Activated effector memory CD4-positive, alpha-beta T cell treated with anti-CD3 and anti-CD28 coated beads, Interleukin-2, amount 50 U/mL, for 16 hours (primary cell): ENCODE results near the gene FEM1C.

Experiments used
- DNase-seq: peaks from one replicate; pipeline ENCODE4 v3.0.0-alpha.2; 2020

FEM1C gene, protein sequence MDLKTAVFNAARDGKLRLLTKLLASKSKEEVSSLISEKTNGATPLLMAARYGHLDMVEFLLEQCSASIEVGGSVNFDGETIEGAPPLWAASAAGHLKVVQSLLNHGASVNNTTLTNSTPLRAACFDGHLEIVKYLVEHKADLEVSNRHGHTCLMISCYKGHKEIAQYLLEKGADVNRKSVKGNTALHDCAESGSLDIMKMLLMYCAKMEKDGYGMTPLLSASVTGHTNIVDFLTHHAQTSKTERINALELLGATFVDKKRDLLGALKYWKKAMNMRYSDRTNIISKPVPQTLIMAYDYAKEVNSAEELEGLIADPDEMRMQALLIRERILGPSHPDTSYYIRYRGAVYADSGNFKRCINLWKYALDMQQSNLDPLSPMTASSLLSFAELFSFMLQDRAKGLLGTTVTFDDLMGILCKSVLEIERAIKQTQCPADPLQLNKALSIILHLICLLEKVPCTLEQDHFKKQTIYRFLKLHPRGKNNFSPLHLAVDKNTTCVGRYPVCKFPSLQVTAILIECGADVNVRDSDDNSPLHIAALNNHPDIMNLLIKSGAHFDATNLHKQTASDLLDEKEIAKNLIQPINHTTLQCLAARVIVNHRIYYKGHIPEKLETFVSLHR

DNA sequence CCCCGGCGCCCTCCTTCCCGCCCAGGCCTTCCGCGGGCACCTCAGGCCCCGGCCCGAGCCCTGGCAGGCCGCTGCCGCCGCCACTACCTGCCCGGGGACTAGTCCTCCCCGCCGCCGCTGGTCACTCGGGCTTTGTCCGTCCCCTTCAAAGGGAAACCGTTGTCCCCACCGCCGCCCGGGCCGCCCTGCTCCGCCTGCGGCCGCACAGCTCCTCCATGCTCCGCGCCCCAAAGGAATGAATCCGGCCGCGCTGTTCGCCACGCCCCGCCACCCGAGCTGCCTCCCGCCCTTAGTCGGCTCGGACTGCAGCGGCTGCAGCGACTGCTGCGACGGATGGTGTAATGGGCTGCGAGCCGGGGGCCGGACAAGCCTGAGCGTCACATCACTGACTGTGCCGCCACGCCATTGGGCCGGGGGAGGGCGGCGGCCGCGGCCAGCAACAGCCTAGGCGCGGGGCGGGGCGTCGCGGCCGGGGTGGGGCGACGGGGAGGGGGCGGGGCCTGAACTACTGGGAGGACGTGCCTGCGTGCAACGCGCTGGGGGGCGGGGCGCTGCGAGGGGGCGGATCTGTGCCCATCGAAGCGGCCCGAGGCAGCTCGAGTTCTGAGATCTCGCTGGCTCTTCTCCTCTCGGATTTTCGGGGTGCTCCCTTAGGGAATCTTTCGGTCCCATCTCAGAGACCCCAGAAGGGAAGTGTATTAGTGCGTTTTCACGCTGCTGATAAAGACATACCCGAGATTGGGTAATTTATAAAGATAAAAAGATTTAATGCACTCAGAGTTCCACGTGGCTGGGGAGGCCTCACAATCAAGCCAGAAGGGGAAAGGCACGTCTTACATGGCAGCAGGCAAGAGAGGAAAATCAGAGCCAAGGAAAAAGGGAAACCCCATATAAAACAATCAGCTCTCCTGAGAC lies at the start of gene FEM1C:
Gene FEM1C, minus strand, starts transcription at position 340 of the 915 bp plus-strand sequence. CDS start 1,282 bp downstream, outside the sequence.
- peak; percentile 99 for DNase-seq

DNA sequence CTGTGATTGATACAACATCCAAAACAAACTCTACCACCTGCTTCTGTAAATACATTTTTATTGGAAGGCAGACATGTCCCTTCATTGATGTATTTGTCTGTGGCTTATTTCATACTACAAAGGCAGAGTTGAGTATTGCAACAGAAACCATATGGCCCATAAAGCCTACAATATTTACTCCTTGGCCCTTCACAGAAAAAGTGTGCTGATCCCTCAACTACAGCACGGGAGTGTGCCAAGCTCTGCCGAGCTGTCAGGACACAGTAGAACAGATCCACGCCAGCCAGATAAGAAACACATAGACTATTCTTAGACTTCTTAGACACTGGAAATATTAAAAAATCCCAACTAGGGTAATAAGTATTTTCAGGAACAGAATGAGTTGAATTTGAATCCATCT lies 44.5 kb upstream of the FEM1C start:
- no peak for DNase-seq

DNA sequence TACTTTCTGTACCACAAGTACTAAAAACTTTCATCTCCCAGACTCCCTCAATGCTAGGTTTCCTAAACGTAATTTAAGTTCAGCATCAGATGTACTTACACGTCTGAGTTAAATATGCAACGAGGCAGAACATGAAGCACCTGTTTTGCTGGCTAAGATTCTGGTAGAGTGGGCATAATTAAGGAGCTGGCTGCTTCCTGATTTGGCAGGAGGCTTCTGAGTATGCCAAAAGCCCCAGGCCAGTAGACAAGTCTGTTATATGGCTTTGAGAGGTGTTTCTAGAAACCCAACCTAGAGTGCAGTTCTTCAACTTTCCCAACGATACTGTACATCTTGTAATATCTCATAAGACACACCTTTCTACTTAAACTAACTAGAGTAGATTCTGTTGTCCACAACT lies 44.1 kb upstream of the FEM1C start:
- no peak for DNase-seq

DNA sequence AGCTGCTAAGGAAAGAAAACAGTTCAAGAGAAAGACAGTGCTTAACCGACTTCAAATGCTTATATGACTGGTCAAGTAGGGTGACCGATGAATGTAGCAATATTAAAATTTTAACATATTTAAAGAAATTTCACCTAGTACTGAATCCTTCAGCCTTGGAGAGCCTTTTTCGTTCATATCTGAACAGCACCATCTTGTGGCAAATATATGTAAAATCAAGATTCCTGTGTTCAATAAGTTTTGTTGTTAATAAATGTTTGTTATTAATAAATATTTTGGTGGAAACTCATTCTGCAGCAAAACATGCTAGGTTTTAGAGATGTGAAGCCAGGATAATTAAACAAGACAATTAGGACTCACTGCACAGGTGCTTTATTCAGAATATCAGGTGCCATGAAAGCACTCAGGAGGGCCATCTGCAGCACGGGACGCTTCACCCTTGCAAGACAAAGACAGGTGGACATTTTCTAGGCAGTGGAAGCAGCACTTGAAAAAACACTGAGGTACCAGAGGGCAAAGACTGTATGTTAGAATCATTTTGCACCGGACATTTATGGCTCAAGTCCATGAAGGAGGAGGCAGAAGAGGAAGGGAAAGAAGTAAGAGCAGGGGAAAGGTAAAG lies 42.1 kb upstream of the FEM1C start:
- DNase-seq: no peak

DNA sequence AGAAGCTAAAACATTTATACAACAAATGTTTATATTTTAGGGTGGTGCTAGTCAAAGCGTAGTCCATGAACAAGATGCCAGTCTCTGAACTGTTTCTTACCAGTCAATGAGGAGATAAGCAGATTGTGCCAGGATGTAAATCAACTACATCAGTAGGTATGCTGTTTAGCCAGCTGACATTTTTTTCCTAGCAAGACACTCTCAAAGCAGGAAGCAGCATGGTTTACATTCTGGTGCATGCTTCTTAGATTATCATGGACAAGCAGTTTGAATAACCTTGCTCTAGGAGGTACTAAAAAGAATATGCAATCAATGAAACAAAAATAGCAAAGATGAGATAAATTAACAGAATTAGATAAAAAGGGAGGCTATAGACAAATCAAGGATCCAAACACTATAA lies 40.7 kb upstream of the FEM1C start:
- DNase-seq: no peak

DNA sequence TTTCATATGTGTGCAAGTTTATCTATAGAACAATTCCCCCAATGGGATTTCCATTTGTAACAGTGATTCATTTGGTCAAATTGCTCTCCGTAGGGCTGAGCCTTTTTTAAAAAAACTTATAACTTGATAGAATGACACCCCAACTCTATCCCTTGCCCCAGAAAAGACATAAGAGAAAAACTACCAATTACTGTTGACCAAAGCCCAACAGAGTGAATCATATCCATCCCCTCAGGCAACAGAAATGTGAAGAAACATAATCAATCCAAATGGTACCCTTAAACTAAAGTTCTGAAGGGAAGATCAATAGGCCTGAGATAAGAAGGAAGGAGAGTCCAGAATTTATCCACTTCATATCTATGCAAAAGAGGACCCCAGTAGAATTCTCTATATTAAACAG lies 39.9 kb upstream of the FEM1C start:
- no peak for DNase-seq

DNA sequence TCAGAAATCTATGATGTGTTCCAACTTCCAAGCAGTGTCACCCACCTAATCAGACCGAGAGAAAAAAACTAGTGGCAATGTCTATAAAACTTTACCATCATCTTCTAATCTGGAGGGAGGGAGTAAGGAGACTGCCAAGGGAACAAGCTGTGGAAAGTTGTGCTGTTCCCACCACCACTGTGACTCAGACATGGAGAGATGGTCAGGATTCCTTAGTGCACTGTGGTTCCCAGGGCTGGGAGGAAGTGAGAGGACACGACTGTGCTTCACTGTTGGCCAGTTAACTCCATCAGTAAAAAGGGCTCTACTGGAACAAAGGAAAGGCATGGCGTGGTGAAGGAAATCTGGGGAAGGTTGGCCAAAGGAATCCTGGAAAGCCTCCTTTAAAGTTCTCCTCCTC lies 38.9 kb upstream of the FEM1C start:
- DNase-seq: no peak

DNA sequence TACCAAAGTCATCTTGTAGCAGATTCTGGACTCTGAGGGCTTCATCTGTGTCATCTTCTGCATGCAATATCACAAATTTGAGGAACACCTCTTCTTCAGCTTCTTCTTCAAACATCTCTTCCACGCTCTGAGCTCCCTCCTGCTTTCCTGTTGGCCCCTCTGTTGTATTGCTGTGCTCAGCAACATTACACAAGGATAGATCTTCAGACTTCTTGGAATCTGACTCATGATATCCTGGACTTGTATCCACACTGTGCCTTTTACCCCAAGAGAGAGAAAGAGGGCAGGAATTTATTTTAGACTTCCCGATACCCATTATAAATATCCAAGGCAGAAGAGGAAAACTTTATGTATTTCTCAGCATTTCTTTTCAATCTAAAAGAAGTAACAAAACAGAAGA lies 36.4 kb upstream of the FEM1C start:
- DNase-seq: no peak

DNA sequence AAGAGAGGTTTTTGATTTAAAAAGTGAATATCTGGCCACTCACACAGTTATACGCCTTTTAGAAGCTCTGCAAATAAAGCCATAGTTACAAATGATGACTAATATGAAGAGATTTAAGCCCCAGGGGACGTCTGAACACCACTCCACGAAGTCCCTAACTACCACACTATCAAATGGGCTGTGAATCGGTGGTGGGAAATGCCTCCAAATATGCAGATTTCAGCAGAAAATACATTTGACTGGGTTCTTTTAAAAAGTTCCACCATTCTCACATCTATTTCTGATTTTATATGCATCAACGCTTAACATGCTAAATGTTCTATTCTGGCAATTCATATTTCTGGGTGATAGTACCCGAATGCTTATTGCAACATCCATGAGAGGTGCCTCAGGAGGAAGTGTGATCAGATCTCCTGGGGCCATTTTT lies 35.2 kb upstream of the FEM1C start:
- DNase-seq: no peak

DNA sequence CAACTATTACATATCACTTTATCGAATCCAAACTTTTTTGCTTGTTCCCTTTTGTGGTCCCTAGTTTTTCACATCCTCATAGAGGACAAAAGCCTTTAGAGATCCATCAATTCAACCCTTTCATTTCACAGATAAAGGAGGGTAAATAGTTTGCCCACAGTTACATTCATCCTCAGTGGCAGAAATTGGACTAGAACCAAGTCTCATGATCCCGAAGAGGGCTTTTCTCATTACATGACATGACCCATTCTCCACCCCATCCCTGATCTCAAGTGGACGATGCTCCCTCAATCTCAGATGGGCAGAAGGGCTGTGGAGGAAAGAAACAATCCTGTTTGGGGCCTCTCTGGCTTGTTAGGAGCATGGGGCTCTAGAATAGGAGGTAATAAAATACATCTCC lies 34.6 kb upstream of the FEM1C start:
- no peak for DNase-seq

DNA sequence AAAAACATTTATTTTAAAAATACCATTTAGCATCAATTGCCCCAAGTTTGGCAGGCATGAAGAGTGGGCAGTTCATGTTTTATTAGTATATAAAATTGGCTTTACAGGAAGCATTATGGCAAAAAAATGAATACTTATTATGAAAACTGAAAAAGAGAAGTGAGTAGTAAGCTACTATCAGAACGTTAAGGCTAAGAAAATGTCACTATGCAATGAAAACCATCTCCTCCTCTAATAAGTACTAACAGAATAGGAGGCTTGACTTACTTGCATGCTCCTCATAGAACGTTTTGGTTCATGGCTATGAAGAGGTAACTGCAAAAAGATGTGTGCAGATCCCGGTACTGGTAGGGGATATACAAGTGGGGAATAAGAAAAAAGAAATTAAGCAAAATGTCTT lies 34.1 kb upstream of the FEM1C start:
- no peak for DNase-seq

DNA sequence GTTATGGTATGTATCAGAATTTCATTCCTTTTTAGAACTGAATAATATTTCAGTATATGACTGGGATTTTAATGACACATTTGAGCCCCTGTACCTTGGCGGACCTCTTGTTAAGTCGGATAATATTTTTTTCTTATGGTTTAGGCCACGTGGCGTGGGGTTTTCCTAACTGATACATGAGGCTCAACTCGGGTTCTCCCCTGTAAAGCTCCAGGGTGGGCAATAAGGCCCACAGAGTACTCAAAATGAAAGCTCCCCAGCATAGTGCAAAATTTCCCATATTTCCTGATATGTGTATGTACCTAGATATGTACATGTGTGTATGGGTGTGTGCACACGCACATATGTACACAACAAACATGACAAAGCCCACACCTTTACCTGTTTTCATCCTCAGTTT lies 33.2 kb upstream of the FEM1C start:
- DNase-seq: no peak

DNA sequence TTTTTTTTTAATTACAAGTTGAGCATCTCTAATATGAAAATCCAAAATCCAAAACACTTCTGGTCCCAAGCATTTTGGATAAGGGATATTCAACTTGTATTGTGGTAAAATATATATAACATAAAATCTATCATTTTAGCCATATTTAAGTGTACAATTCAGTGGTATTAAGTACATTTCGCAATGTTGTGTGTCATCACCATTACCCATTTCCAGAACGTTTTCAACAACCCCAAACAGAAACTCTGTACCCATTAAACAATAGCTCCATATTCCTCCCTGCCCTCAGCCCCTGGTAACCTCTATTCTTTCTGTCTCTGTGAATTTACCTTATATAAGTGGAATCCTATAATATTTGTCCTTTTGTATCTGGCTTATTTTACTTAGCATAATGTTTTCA lies 32.8 kb upstream of the FEM1C start:
- DNase-seq: no peak

DNA sequence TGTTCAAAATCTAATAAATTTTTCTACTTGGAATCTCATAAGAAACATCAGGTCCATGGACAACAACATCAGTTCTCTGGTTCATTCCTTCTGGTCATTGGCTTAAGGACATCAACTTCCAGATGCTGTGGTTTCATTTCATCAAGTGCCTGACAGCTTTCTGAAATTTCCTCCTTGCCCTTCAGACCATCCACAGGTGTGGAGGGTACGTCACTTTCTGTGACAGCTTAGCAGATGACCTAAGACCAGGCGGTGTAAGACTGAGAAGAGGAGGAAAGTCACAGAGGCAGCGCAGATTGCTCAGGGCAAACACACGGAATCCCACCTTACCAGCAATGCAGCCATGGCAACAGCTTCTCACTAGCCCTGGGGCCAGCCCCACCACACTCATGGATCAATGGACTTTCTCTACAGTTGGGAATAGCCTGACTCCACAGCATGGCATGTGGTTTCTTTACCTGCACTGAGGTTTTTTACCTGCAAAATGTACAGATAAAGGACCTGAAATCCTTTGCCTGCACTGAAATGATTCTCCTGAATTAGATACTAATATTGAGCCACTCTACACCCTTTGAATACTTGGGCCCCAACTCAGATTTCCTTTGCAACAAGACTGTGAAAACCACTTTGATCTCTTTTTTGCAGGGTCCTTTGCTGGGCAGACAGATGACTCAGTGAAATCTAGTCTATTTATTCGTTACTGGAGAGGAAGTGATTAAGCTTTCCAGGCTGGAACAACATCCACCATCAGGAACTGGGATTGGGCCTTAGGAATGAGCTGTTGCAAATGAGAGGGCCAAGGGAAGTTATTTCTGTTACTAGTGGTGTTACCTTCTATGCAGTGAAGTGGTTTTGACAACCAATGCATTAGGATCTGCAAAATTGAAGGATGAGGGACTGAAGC lies 30.8 kb upstream of the FEM1C start:
- no peak for DNase-seq

DNA sequence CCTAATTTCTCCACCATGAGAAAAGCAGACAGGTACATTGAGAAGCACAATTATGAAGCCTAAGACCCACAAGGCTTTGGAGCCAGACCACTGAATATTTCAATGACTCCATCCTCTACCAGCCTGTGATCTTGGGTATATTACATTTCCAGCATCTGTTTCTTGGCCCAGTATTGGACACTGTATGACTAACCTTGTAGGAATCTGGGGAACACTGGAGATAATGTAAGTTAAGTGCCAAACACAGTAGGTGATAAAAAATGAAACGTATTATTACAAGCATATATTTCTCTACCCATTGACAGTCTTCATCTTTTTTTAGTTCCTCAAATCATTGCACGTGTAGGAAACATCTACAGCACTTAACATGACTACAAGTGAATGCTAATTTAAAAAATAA lies 28.6 kb upstream of the FEM1C start:
- DNase-seq: no peak

DNA sequence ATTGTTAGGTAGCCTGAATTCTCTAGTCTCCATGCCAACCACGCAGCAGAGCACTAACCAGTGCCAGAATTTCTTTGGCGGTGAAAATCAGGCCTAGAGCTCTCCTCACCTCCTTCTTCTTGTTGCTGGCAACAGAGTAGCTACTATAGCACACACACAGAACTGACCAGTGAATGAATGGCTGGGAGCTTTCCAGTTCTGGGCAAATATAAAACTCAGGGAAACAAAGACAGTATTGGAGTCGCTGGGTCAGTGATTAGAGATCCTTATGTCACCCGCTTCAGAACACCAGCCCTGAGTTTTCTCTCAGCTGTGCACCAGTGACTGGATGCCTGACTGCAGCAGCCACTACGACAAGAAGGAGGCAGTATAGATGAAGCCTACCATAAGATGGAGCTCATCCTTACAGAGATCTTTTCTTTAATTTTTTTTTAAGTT lies 26.9 kb upstream of the FEM1C start:
- DNase-seq: no peak

DNA sequence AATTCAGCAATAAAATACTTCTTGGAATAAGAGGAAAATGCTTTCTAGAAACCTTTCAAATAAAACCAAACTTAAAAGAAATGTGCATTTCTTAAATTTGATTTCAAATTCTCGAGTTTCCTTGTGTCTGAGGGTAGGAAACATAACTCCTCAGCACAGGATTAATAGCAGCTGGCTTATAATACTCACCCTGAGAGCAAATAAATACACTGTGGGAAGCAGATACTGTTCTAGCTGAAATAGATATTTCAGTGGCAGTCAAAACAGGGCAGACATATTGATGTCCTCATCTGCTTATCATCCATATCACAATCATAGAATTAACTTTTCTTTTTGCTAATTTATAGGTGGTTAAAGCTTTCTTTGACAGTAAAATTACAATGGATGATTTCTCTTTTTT lies 24.1 kb upstream of the FEM1C start:
- DNase-seq: no peak

DNA sequence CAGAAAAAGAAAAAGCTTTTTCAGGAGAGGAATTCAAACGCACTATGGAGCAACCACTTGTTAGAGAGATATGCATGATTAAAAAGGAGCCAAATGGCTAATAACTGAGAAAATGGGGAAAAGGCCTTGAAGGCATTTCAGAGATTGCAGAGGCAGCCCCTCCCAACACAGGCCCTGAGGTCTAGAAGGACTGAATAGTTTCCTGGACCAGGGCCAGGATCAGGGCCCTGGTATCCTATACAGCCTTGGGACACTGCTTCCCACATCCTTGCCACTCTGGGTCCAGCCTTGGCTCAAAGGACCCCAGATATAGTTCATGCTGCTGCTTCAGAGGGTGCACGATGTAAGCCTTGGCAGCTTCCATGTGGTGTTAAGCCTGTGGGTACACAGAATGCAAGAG lies 20.7 kb upstream of the FEM1C start:
- DNase-seq: no peak

DNA sequence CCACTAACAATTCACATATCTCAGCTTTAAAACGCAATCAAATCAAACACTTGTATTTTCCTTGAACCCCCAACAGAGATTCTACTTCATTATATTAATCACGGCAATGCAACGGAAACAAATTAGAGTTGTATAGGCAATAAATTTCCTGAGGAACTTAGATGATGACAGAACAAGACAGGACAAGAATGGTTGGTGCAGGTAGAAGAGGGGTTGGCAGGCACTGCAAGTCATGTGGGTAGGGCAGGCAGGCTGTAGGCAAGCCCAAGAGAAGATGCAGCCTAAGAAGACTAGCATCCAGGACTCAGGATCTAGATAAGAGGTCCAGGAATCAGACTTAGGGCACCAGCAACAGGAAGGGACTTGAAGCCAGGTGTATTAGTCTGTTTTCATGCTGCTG lies 16.6 kb upstream of the FEM1C start:
- DNase-seq: no peak

DNA sequence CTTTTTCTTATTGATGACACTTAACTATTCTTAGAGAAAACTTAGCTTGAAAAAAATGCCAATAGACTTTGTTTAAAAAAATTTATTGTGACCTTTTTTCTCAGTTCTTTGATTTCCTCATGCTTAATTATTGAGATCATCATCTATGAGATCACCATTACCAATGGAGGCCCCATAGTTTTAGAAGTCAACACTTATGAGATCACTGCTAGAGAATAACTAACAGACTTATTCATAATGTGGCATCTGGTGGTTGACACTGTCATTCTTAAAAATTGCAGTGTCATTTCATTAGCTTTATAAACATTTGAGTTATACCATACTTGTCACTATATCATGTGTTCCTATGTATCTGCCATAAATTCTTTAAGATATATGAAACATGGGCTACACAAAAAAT lies 14.9 kb upstream of the FEM1C start:
- no peak for DNase-seq

DNA sequence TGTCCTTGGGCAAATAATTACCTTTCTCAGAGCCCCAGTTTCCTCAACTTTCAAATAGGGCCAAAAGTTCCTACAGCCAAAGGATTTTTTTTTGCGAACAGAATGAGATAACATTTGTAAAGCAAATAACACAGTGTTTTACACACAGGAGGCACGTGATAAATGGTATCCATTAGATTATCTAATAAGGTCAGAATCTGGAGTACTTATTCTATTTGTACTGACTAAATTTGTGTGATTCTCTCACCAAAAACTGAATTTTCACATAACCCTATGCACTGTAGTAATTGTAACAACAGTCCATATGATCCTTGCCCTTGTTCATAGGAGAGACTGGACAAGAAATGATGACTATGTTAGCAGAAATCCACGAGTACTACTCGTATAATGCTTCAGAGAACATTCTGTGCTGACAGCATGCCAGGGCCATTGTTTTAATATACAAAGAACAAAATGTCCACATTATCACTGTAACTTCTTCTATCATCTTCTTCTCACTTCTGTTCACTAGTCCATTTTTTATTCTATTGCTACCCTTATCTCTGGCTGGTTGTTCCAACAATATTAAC lies 13.9 kb upstream of the FEM1C start:
- DNase-seq: no peak
